Coronary artery (tissue), 2 donors: ENCODE results near the gene VSIR.

Source experiments
- DNase-seq: peaks from one replicate; pipeline ENCODE4 v3.0.0-alpha.2; 2017; ENCODE audit warnings: low spot score
- H3K27ac ChIP-seq, 2 donors: fragments of 200-600 bp; sonication (generic); one replicate each; pipeline ENCODE4 v1.5.1; 2016 to 2019
- H3K4me3 ChIP-seq: fragments of 200-600 bp; sonication (generic); 2 replicates; pipeline ENCODE4 v1.5.1; 2016; ENCODE audit warnings: mild to moderate bottlenecking, moderate library complexity
- TF ChIP-seq, protein P1 (sequence below): fragments of 200-600 bp; sonication (generic); IDR thresholded peaks from one replicate; pipeline ENCODE4 v1.5.1; 2019; ENCODE audit warnings: antibody characterized with exemption

VSIR gene

DNA sequence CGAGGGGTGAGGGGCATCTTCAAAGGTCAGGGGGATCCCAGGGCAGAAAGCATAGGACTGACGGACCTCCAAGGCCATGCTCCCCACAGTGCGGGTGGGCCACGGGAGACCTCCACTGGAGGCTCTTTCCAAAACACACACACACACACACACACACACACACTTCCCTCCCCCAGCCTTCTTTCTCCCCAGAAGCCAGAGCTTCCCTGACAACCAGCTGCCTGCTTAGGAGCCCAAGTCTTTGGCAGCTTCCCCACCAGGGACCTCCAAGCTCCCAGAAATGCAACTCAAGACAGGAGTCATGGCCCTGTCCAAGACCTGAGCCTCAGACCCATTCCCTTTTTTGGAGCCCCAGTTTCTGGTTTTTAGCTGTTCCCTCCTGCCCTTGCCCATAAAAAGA is 53.0 kb downstream of the VSIR start:
- Histone ChIP-seq H3K27ac (peak overlapping the region in 1 of 2 donors; percentile 71), H3K4me3 (no peak overlapping the region)
- TF ChIP-seq, protein P1, sequence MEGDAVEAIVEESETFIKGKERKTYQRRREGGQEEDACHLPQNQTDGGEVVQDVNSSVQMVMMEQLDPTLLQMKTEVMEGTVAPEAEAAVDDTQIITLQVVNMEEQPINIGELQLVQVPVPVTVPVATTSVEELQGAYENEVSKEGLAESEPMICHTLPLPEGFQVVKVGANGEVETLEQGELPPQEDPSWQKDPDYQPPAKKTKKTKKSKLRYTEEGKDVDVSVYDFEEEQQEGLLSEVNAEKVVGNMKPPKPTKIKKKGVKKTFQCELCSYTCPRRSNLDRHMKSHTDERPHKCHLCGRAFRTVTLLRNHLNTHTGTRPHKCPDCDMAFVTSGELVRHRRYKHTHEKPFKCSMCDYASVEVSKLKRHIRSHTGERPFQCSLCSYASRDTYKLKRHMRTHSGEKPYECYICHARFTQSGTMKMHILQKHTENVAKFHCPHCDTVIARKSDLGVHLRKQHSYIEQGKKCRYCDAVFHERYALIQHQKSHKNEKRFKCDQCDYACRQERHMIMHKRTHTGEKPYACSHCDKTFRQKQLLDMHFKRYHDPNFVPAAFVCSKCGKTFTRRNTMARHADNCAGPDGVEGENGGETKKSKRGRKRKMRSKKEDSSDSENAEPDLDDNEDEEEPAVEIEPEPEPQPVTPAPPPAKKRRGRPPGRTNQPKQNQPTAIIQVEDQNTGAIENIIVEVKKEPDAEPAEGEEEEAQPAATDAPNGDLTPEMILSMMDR, result no peak
- DNase-seq, result no peak

DNA sequence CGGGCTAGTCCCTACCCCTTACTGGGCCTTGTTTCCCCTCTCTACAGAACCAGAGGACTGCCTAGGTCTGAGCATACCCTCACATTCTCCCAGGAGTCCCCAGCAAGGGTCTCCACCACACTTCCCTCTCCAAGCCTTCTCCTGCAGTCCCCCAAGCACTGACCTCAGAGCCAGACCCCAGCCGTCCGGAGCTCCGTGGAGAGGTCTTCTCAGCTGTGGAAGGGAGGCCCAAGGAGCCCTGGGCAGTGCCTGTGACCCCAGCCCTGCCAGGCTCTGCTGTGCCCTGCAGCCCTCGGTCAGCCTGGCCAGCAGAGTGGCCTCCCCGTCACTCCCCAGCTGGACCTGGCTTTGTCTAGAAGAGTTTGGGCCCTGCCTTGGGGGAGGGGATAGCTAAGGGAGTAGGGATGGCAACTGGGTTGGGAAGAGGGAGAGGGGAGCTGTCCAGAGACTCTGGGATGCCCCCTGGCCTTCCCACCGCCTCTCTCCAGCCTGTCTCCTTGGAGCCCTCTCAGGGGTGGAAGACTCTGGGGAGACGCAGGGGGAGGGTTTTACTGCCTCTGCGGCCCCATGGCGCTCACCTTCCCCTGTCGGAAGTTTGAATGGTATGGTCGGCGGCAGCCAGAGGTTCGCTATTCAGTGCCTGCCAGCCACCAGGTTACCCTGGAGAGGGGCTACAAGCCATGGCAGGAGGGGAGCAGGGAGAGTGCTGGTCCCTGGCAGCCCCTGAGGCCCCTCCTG is 53.7 kb downstream of the VSIR start, which contains the start of gene C10orf105:
Gene C10orf105 (minus strand): TSS at position 315 of the 738 bp plus-strand sequence. CDS start 3,441 bp downstream, outside the sequence.
- no peak for DNase-seq
- no peak within 1 kb of the TSS for H3K4me3 ChIP-seq
- TF ChIP-seq, protein P1, result no peak
- peak within 1 kb of the TSS; percentile 39 to 82 for H3K27ac ChIP-seq

- H3K4me3 ChIP-seq, result no peak overlapping the region
- H3K27ac ChIP-seq, result peak overlapping the region in 1 of 2 donors; percentile 71
- no peak for DNase-seq
- TF ChIP-seq, protein P1, result no peak
Observed at GRCh38 chr10:71719042-71719441, 54.3 kb downstream of the VSIR start.

DNA sequence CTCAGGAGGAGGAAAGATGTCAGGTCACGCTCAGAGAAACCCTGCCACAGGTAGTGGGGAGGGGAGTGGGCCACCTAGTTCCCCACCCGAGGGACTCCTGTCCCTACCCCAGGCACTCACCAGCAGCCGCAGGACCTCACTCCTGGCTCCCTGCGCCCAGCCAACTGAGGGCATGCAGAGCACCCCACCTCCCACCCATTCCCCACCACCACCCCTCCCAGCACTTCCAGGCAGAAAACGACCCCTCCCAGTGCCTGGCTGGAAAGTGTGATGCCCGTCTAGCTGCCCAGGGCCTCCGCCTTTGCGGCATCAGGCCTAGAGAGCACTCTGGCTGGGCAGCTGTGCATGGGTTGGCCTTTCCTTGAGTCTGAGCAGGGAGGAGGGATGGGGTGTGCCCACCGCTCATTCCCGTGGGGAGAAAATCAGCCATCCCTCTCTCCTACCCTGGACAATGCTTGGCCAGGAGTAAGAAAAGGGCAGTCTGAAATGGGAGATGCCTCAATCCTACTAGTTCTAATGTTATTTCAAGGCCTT is 55.1 kb downstream of the VSIR start:
- TF ChIP-seq, protein P1, result no peak
- no peak overlapping the region for H3K4me3 ChIP-seq
- no peak for DNase-seq
- peak overlapping the region; percentile 39 to 82 for H3K27ac ChIP-seq

GRCh38 chr10:71717551-71717951 is 55.8 kb downstream of the VSIR start:
- no peak overlapping the region for H3K4me3 ChIP-seq
- H3K27ac ChIP-seq, result peak overlapping the region; percentile 39 to 82
- DNase-seq, result no peak
- TF ChIP-seq, protein P1, result no peak

GRCh38 chr10:71717056-71717455 is 56.3 kb downstream of the VSIR start:
- no peak overlapping the region for H3K4me3 ChIP-seq
- TF ChIP-seq, protein P1, result no peak
- peak overlapping the region; percentile 39 to 82 for H3K27ac ChIP-seq
- DNase-seq, result no peak

DNA sequence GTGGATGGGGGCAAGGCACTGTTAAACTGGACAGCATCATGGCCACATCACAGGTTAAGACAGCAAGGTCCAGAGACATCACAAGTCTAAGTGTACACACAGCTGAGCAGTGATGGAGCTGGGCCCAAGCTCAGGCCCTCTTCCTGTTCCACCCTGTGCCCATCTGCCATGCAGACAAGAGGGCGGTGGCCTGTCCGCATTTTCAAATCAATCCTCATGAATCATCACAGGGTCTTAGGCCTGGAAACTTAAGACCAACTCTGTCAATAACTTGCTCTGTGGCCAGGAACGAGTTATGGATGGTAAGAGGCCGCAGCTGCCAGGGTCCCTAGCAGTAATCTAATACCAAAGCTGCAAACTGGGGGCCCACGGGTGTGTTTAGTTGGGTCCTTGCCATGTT is 56.9 kb downstream of the VSIR start:
- no peak overlapping the region for H3K4me3 ChIP-seq
- DNase-seq, result no peak
- H3K27ac ChIP-seq, result no peak overlapping the region
- TF ChIP-seq, protein P1, result no peak
